GM18858 (cell line): Measurements from ENCODE around the gene TPK1.
"Not testable (repeated sequence)": the region's sequence is repeated elsewhere in the genome, so short reads cannot be mapped to it uniquely, and the experiment has no call there.

Source experiments
- ATAC-seq: cut with Tn5 transposase; IDR thresholded peaks from one replicate; pipeline ENCODE4 v1.9.1; 2021; ENCODE audit not compliant: unreplicated experiment

The TPK1 gene

DNA sequence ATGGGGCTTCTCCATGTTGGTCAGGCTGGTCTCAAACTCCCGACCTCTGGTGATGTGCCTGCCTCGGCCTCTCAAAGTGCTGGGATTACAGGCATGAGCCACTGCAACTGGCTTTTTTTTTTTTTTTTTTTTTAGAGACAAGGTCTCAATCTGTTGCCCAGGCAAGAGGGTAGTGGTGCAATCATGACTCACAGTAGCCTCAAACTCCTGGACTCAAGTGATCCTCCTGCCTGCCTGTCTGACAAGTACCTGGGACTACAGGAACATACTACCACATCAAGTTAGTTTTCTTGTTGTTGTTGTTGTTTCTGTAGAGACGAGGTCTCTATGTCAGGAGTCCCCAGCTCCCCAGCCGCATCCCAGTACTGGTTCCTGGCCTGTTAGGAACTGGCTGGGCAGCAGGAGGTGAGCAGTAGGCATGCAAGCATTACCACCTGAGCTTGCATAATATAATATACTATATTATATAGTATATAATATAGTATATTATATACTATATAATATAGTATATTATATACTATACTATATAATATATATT lies 55.7 kb downstream of the TPK1 start:
- ATAC-seq: no peak

- ATAC-seq: not testable (repeated sequence)
These were observed 58.0 kb downstream of the TPK1 start for GRCh38 chr7:144777889-144778288.

- peak; percentile 42 for ATAC-seq
These were observed 58.6 kb downstream of the TPK1 start for GRCh38 chr7:144777005-144777839.

- ATAC-seq: no peak
These were observed 59.4 kb downstream of the TPK1 start for GRCh38 chr7:144776447-144776846.

GRCh38 chr7:144775749-144776148 lies 60.1 kb downstream of the TPK1 start:
- ATAC-seq: no peak

GRCh38 chr7:144771927-144772326 lies 63.9 kb downstream of the TPK1 start:
- ATAC-seq: no peak

- no peak for ATAC-seq
These were observed 64.7 kb downstream of the TPK1 start for GRCh38 chr7:144771174-144771573.

- ATAC-seq: no peak
These were observed 66.5 kb downstream of the TPK1 start for GRCh38 chr7:144769352-144769751.

DNA sequence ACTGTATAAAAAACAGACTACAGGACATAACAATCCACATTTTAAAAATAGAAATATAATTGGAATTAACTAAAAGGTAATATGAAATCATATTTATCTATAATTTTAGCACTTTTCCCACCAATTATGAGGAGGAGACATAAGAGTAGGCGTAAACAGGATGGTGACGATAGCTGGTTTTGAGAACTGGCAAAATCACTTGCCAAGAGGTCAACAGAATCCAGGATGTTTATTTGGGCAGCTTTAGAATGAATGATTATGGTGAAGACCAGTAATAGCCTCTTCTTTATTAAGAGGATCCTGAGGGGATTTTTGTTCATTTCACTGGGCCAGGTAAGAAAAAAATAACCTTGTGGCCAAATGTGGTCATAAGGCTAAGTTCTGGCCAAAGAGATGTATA lies 67.2 kb downstream of the TPK1 start:
- ATAC-seq: no peak

- no peak for ATAC-seq
These were observed 72.6 kb downstream of the TPK1 start for GRCh38 chr7:144763291-144763690.

- no peak for ATAC-seq
These were observed 73.0 kb downstream of the TPK1 start for GRCh38 chr7:144762853-144763252.

- no peak for ATAC-seq
These were observed 74.4 kb downstream of the TPK1 start for GRCh38 chr7:144761493-144761892.

DNA sequence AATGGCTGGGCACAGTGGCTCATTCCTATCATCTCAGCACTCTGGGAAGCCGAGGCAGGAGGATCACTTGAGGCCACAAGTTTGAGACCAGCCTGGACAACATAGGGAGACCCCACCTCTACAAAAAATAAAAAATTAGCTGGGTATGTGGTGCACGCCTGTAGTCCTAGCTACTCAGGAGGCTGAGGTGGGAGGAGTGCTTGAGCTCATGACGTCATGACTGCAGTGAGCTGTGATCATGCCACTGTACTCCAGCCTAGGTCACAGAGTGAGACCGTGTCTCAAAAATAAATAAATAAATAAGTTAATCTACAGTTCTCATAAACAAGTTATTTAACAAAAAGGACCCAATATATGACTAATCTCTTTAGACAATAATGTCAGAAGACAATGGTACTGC lies 76.2 kb downstream of the TPK1 start:
- ATAC-seq: no peak

DNA sequence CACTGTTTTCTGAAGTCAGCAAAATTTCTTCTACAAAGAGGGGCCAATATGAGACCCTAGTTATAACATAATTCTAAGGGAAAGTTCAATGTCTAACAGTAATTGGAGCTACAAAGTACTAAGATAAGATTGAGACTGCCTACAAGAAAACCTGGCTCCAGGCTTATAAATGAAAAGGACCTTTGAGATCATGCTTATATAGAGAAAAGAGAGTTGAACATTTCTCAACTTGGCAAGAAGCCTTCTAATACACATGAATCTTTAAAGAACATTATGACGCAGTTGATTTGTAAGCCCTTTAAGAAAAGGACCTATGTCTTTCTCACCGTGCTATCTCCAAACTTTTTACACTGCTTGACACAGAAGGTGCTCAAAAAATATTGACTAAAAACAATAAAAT lies 87.9 kb downstream of the TPK1 start:
- no peak for ATAC-seq

GRCh38 chr7:144738708-144739314 lies 97.0 kb downstream of the TPK1 start:
- peak; percentile 87 for ATAC-seq

GRCh38 chr7:144738146-144738545 lies 97.7 kb downstream of the TPK1 start:
- no peak for ATAC-seq

DNA sequence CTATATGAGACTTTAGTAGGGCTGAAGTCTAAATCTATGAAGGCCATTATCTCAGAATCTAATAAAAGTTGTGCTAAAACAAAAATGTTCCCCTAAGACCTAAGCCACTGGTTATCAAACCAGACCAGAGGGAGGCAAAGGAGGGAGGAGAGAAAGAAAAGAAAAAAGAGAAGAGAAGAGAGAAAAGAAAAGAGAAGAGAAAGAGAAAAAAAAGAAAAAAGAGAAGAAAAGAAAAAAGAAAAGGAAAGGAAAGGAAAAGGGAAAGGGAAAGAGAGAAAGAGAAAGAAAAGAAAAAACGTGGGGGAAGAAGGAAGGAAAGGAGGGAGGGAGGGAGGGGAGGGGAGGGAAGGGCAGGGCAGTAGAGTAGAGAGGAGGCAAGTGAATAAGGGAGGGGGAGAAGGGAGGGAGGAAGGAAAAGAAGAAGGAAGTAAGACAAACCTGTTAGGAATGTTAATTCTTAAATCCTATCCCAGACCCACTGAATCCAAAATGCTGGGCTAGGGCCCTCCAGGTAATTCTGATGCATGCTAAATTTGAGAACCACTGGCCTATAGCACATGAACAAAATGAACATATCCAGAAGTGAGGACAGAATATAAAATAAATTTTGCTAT lies 98.9 kb downstream of the TPK1 start:
- ATAC-seq: no peak

DNA sequence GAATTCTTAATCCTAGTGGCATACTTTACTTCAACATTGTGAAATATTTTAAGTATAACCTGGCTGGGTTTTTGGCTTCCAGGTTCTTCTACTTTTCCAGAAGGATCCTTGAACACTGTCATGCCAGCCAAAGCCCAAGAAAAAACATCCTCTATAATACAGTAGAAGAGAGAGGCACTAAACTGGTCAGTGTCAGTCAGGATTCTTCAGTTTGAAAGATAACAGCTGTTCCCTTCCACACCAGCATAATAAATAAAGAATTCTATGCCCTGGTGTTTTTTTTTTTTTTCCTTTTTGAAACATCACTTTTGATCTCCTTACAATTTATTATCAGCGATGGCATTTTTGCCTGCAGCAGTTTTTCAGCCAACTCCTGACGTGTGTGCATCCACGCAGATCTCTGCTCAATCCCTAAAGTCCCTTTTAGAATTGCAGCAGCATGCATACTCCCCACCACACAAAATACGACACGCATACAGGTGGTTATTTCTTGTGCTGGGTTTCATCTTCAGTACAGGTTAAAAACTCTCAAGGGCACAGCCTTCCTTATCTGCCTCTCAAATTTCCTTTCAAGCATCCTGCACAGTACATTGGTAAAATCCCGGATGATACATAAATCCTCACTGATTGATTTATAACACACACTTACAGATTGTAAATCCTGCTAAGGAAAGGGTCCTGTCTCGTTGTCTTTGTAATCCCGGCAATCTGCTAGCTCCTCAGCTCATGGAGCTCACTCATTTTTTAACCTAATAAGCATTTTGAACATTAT lies 100.2 kb downstream of the TPK1 start:
- no peak for ATAC-seq

GRCh38 chr7:144731661-144732351 lies 104.0 kb downstream of the TPK1 start:
- no peak for ATAC-seq

DNA sequence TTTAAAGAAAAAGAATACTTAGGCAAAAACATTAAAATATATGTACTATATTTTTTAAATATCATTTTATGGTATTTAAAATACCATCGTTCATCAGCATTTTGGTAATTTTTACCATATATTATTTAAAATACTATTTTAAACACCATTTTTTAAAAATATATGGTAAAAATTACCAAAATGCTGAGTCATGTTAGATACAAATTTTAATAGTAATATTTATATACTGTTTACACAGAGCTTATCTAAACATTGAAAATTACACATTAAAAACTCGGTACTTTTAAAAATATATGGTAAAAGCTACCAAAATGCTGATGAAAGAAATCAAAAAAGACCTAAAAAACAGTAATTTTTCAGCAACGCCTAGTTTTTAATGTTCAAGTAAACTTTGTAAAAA lies 105.6 kb downstream of the TPK1 start:
- ATAC-seq: no peak

DNA sequence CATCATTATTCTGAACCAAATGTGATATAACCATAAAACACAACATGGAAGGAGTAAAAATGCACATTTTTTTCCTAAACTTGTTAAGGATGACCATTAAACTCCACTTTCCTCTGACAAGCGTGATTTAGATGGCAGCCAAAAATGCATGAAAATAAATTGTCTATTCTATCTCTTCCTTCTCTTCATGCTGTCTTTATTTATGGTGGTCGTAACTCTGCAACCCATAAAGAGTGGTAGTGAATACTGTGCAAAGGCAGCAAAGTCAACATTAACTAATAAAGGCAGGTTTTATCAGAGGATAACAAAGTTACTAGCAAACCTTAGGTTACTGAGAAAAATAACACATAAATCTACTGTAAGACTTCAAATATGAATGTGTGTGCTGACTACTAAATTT lies 106.6 kb downstream of the TPK1 start:
- ATAC-seq: no peak
